ENCODE data around the gene GRHL1. TPM values are rescaled to one million over a fixed set of nuclear protein-coding genes. Genes with fewer than 3 reads are reported as not detected.

GRHL1 gene
- total RNA-seq, 2 donors from 2014 or later = 0.41 to 9.5 TPM

- Histone ChIP-seq H3K4me3 (no peak overlapping the region), H3K27me3 (replicated peaks; ENCODE audit: insufficient read depth) (no peaks in the 10 kb centered on the region), H3K36me3 (no peaks in the 10 kb centered on the region), H3K27ac (no peak overlapping the region), H3K4me1 (ENCODE audit: control insufficient read depth in 1 of 2, low read depth in 2 of 2) (no peaks in the 10 kb centered on the region), H3K9me3 (no peaks in the 10 kb centered on the region)
- no peak for DNase-seq (ENCODE audit: low spot score)
- TF ChIP-seq, protein P1, sequence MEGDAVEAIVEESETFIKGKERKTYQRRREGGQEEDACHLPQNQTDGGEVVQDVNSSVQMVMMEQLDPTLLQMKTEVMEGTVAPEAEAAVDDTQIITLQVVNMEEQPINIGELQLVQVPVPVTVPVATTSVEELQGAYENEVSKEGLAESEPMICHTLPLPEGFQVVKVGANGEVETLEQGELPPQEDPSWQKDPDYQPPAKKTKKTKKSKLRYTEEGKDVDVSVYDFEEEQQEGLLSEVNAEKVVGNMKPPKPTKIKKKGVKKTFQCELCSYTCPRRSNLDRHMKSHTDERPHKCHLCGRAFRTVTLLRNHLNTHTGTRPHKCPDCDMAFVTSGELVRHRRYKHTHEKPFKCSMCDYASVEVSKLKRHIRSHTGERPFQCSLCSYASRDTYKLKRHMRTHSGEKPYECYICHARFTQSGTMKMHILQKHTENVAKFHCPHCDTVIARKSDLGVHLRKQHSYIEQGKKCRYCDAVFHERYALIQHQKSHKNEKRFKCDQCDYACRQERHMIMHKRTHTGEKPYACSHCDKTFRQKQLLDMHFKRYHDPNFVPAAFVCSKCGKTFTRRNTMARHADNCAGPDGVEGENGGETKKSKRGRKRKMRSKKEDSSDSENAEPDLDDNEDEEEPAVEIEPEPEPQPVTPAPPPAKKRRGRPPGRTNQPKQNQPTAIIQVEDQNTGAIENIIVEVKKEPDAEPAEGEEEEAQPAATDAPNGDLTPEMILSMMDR (IDR thresholded peaks at IDR 0.05) = no peak
- no peak for ATAC-seq (ENCODE audit: insufficient number of reproducible peaks, low FRiP score, low read depth)
Measured at GRCh38 chr2:9998916-9999654, 47.6 kb downstream of the GRHL1 start.

GRCh38 chr2:9999693-10000092, 48.2 kb downstream of the GRHL1 start:
- no peak for ATAC-seq (ENCODE audit: insufficient number of reproducible peaks, low FRiP score, low read depth)
- H3K4me1 ChIP-seq (ENCODE audit: control insufficient read depth in 1 of 2, low read depth in 2 of 2) = no peaks in the 10 kb centered on the region
- no peak for DNase-seq (ENCODE audit: low spot score)
- H3K4me3 ChIP-seq = no peak overlapping the region
- TF ChIP-seq, protein P1 (IDR thresholded peaks at IDR 0.05) = no peak
- no peak overlapping the region for H3K27ac ChIP-seq
- H3K9me3 ChIP-seq = no peaks in the 10 kb centered on the region
- no peaks in the 10 kb centered on the region for H3K27me3 ChIP-seq (replicated peaks; ENCODE audit: insufficient read depth)
- H3K36me3 ChIP-seq = no peaks in the 10 kb centered on the region

DNA sequence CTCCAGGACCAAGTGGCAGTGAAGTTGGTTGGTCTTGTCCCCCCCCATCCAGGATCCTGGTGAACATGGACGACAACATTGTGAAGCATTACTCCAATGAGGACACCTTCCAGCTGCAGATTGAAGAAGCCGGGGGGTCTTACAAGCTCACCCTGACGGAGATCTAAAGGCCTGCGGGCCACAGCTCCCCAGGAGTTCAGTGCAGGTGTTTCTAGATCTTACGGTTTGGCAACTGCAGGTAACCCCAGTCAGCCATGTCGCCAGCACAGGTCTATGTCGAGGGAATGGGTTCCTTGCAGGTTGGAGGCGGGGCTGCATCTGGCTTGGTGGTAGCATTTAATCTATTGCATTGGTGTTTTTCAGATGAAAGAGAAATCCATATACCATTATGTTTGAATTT, 49.0 kb downstream of the GRHL1 start:
- no peak overlapping the region for H3K4me3 ChIP-seq
- no peaks in the 10 kb centered on the region for H3K36me3 ChIP-seq
- DNase-seq (ENCODE audit: low spot score) (no peak), ATAC-seq (ENCODE audit: insufficient number of reproducible peaks, low FRiP score, low read depth) (no peak)
- TF ChIP-seq, protein P1 (IDR thresholded peaks at IDR 0.05) = no peak
- H3K27me3 ChIP-seq (replicated peaks; ENCODE audit: insufficient read depth) = no peaks in the 10 kb centered on the region
- no peaks in the 10 kb centered on the region for H3K9me3 ChIP-seq
- no peaks in the 10 kb centered on the region for H3K4me1 ChIP-seq (ENCODE audit: control insufficient read depth in 1 of 2, low read depth in 2 of 2)
- no peak overlapping the region for H3K27ac ChIP-seq

- Histone ChIP-seq H3K4me3 (no peak overlapping the region), H3K4me1 (ENCODE audit: control insufficient read depth in 1 of 2, low read depth in 2 of 2) (peaks cover 0 to 8% of the 10 kb centered on the region in 2 donors), H3K27ac (no peak overlapping the region), H3K36me3 (no peaks in the 10 kb centered on the region), H3K27me3 (replicated peaks; ENCODE audit: insufficient read depth) (no peaks in the 10 kb centered on the region), H3K9me3 (no peaks in the 10 kb centered on the region)
- DNase-seq (ENCODE audit: low spot score) = no peak
- ATAC-seq (ENCODE audit: insufficient number of reproducible peaks, low FRiP score, low read depth) = no peak
- TF ChIP-seq, protein P1 (IDR thresholded peaks at IDR 0.05) = no peak
Measured at GRCh38 chr2:10001586-10001985, 50.1 kb downstream of the GRHL1 start.

DNA sequence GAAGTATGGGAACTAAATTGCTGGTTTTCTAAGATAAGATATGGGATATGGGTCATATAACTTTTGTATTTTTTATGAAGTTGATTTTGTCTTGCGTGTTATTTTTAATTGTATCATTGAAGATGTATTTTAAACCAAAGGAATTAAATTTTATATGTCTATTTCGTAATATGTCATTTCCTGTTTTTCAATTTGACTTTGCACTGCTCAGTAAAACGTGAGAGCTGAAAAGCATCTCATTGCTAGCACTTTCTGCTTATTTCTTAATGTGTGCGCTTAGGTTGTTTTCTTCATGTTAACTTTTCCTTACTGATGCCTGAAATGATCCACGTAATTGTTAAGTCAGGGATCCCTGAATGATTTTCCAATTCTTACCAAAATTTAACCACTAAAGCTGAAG, 50.6 kb downstream of the GRHL1 start:
- H3K27me3 ChIP-seq (replicated peaks; ENCODE audit: insufficient read depth) = no peaks in the 10 kb centered on the region
- no peaks in the 10 kb centered on the region for H3K36me3 ChIP-seq
- TF ChIP-seq, protein P1 (IDR thresholded peaks at IDR 0.05) = no peak
- ATAC-seq (ENCODE audit: insufficient number of reproducible peaks, low FRiP score, low read depth) (no peak), DNase-seq (ENCODE audit: low spot score) (no peak)
- H3K9me3 ChIP-seq = no peaks in the 10 kb centered on the region
- peaks cover 0 to 13% of the 10 kb centered on the region in 2 donors for H3K4me1 ChIP-seq (ENCODE audit: control insufficient read depth in 1 of 2, low read depth in 2 of 2)
- no peak overlapping the region for H3K4me3 ChIP-seq
- no peak overlapping the region for H3K27ac ChIP-seq

Data from thoracic aorta (tissue), 2 donors.